ENCODE data around the gene TSHZ2. TPM values are rescaled to one million over a fixed set of nuclear protein-coding genes. Genes with fewer than 3 reads are reported as not detected.

The TSHZ2 gene
- total RNA-seq, 4 donors from 2014 or later, result 10.3 to 15.0 (median 12.9) TPM

DNA sequence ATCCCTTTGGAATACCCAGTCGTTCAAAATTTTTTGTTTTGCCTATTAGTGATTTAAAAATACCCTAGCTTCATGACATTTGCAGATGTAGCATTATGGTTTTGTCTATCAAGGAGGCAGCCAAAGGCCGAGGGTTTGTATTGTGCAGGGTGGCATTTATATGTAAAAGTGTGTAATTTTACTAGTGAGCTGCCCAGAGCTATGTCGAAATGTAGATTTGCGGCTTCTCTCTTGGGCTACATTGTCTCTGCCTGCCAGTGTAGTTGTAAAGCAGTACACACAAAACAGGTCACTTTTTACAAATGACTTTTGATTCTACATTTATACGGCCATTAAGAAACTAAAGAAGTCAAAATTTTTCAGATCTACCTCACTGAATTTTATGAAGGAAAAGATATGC is 87.7 kb downstream of the TSHZ2 start:
- TF ChIP-seq CTCF (IDR thresholded peaks at IDR 0.05) (no peak), EP300 (IDR thresholded peaks at IDR 0.05) (no peak), POLR2AphosphoS5 (IDR thresholded peaks at IDR 0.05) (no peak)
- DNase-seq (ENCODE audit: extremely low spot score), result no peak
- H3K36me3 ChIP-seq, result no peaks in the 10 kb centered on the region
- no peaks in the 10 kb centered on the region for H3K9me3 ChIP-seq
- no peaks in the 10 kb centered on the region for H3K27me3 ChIP-seq
- intact Hi-C loops (cut with DNase I), result no loop called here
- no peak overlapping the region for H3K27ac ChIP-seq (replicated peaks in 1 of 4)
- H3K4me3 ChIP-seq, result no peak overlapping the region
- no peaks in the 10 kb centered on the region for H3K4me1 ChIP-seq
- 74% methylated on average over 5 of the region's 5 CpGs for WGBS

DNA sequence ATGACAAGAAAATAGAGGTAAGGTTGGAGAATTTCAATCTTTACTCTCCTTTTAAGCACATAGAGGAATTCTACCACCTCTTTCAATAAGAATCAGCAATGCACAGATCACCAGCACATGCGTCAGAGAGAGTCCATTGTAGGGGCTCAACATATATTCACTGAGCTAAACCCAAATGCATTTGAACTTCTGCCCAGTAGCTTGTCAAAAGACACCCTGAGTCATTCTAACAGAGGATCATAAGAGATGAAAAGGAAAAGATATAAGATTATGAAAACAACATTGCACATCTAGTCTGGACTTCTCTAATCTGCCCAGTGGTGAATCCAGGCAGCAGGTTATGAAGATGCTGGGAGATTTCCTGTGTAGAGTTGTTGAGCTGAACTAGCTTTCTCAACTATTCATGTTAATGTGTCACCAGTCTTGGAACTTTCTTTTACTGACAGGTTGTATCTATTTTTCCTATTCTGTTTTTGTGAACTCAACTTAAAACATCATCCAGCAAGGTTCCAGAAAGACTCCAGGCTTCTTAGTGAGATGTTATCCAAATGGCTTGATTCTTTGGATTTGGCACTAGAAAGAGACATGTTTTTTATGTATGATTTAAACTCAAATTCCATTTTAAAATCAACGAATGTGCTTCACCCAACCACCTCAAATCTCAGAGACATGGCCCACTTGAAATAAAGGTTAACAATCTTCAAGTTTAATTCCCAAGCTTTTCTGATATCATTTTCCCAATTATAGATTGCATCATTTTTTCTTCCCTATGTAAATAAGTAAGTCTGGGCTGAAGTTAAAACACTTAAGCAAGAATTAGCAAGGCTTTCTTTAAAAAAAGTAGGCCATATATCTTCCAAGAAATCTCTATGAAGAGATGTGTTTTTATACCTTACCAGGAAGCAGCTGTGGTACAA is 89.3 kb downstream of the TSHZ2 start:
- H3K27ac ChIP-seq (replicated peaks in 1 of 4), result no peak overlapping the region
- H3K4me3 ChIP-seq, result no peak overlapping the region
- intact Hi-C loops (cut with DNase I), result no loop called here
- 75% methylated on average over 2 of the region's 2 CpGs for WGBS
- H3K27me3 ChIP-seq, result no peaks in the 10 kb centered on the region
- no peaks in the 10 kb centered on the region for H3K36me3 ChIP-seq
- H3K4me1 ChIP-seq, result no peaks in the 10 kb centered on the region
- DNase-seq (ENCODE audit: extremely low spot score), result peak; percentile 31
- H3K9me3 ChIP-seq, result no peaks in the 10 kb centered on the region
- TF ChIP-seq POLR2AphosphoS5 (IDR thresholded peaks at IDR 0.05) (no peak), POLR2A (IDR thresholded peaks at IDR 0.05; ENCODE audit: low read depth) (no peak), CTCF (IDR thresholded peaks at IDR 0.05) (no peak), EP300 (IDR thresholded peaks at IDR 0.05) (no peak)

DNA sequence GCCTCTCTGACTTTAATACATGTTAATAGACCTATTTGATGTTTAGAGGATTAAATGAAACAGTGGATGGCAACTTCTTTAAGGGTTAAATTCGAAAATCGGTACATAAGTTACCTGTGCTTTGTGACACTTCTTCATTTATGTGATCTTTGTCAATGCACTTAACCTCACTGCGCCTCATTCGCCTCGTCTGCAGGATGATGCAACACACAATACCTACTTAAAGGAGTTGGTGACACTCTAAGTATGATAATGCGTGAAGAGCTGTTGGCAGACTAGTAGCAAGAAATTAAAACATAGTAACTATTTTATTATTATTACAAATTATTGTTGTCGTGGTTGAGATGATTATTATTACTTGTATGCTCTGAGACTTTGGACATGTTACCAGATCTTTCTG is 92.8 kb downstream of the TSHZ2 start:
- DNase-seq (ENCODE audit: extremely low spot score), result no peak
- Histone ChIP-seq H3K27ac (replicated peaks in 1 of 4) (no peak overlapping the region), H3K27me3 (no peaks in the 10 kb centered on the region), H3K36me3 (no peaks in the 10 kb centered on the region), H3K9me3 (peaks cover 0 to 12% (median 5%) of the 10 kb centered on the region in 4 donors), H3K4me1 (no peaks in the 10 kb centered on the region), H3K4me3 (no peak overlapping the region)
- 89% methylated on average over 7 of the region's 7 CpGs for WGBS
- intact Hi-C loops (cut with DNase I), result no loop called here
- TF ChIP-seq EP300 (IDR thresholded peaks at IDR 0.05), result no peak
- TF ChIP-seq POLR2AphosphoS5 (IDR thresholded peaks at IDR 0.05), result no peak
- TF ChIP-seq CTCF (IDR thresholded peaks at IDR 0.05), result no peak
- no peak for TF ChIP-seq POLR2A (IDR thresholded peaks at IDR 0.05; ENCODE audit: low read depth)

DNA sequence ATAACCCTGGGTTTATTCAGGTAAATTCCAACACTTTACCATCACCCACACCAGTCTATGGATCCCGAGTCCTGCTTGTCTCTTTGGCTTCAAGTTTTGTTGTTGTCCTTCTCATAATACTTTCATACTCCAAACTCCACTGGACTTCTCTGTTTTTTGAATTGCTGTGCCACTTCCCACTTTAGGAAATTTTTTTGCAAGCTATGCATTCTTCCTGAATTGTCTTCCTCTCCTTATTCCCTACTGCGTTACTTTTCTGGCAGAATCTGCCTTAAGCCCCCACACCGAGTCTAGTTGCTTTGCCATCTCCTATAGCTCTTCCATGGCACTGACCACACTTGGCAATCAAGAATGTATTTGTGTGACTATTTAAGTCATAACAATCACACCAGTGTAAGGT is 96.1 kb downstream of the TSHZ2 start:
- peaks cover 0 to 15% (median 0%) of the 10 kb centered on the region in 4 donors for H3K27me3 ChIP-seq
- peaks cover 0 to 11% (median 2%) of the 10 kb centered on the region in 4 donors for H3K4me1 ChIP-seq
- no peak for TF ChIP-seq POLR2AphosphoS5 (IDR thresholded peaks at IDR 0.05)
- TF ChIP-seq CTCF (IDR thresholded peaks at IDR 0.05), result no peak
- TF ChIP-seq EP300 (IDR thresholded peaks at IDR 0.05), result no peak
- no peak for TF ChIP-seq POLR2A (IDR thresholded peaks at IDR 0.05; ENCODE audit: low read depth)
- peaks cover 0 to 12% (median 5%) of the 10 kb centered on the region in 4 donors for H3K9me3 ChIP-seq
- DNase-seq (ENCODE audit: extremely low spot score), result no peak
- H3K27ac ChIP-seq (replicated peaks in 1 of 4), result no peak overlapping the region
- H3K4me3 ChIP-seq, result no peak overlapping the region
- no peaks in the 10 kb centered on the region for H3K36me3 ChIP-seq
- intact Hi-C loops (cut with DNase I), result no loop called here
- WGBS, result 95% methylated on average over 3 of the region's 3 CpGs

All from esophagus muscularis mucosa (tissue), 4 donors.